HG03565 (cell line): ENCODE results near the gene PRMT1.
"Not testable (repeated sequence)": the region's sequence is repeated elsewhere in the genome, so short reads cannot be mapped to it uniquely, and the experiment has no call there.

Source experiments
- ATAC-seq: cut with Tn5 transposase; IDR thresholded peaks from one replicate; pipeline ENCODE4 v1.9.1; 2021; ENCODE audit warnings: mild to moderate bottlenecking, moderate library complexity; ENCODE audit not compliant: unreplicated experiment

Gene PRMT1

DNA sequence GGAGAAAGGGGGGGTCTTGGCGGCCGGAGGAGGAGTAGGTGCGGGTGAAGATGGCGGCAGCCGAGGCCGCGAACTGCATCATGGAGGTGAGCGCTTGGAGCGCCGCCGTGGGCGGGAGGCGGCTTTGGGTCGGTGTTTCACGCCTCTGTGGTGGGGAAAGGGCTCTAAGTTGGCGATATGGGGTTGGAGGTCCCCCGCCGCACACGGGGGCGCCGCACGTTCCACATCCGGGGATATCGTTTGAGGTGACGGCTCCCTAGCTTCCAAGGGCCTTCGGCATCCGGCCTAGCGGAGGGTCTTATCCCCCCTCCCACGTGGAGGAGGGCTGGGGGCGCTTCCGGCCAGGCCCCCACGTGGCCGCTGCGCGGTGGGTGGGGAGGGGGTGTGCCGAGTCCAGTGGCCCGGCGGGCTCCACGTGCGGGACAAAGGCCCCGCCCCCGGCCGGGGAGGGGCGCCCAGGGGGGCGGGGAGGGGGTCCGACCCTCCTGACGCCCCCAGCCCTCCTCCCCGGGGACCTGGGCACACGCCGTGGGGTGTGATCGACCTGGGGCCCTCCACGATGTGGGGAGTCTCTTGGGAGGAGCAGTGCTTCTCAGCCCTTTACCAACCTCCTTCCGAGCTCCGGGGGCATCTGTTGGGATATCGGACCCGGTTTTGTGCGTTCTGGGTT is at the start of gene PRMT1:
TSS of gene PRMT1 (plus strand) at position 41 of the 670 bp plus-strand sequence. CDS start at position 51, 10 bp downstream.
- no peak for ATAC-seq

DNA sequence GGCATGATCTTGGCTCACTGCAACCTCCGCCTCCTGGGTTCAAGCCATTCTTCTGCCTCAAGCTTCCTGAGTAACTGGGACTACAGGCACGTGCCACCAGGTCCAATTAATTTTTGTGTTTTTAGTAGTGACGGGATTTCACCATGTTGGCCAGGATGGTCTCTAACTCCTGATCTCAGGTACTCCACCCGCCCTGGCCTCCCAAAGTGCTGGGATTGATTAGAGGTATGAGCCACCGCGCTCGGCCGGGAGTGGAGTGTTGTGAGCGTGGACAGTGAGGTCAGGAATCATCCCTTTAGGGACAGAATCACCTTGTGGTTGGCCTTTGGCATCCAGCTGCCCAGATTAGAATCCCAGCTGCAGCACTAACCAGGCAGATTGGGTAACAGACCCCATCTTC is 47.4 kb upstream of the PRMT1 start:
- no peak for ATAC-seq

DNA sequence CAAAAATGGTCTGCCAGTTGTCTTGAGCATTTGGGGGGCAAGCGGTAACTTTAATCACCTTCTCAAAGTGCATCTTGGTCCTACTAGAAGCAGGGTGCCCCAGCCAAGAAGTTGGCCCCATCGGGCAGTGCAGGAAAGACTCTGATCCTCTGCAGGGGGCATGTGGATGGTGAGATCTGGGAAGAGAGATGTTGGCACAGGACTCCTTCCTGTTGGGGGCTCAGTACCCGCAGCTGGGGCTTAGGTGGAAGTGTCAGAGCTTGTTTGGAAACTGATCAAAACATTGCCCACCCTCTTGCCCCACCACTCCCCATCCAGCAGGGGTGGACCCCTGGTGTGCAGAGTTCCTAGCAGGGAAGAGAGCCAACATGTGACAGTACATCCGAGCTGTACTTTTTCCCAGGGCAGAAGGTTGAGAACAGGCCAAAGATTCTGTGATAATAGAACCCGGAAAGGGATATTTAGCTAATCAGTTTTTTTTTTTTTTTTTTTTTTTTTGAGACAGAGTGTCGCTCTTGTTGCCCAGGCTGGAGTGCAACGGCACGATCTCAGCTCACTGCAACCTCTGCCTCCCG is 46.0 kb upstream of the PRMT1 start:
- no peak for ATAC-seq

DNA sequence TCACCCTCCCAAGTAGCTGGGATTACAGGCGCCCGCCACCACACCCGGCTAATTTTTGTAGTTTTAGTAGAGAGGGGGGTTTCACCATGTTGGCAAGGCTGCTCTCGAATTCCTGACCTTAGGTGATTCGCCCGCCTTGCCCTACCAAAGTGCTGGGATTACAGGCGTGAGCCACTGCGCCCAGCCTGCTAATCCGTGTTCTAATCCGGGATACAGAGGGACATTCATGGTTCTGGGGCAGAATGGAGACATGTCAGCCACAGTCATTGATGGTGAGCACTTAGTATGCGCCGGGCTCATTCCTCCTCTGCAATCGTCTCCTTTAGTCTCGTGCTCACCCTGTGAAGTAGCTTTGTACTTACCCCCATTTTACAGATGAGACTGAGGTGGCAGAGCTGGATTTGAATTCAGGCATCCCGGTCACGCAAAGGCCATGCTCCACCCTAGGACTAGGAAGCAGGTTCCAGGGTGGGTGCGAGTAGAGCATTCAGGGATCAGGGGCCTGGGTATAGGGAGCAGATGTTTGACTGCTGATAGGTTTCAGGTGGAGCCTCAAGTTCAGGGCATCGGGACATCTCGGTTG is 45.4 kb upstream of the PRMT1 start:
- no peak for ATAC-seq

DNA sequence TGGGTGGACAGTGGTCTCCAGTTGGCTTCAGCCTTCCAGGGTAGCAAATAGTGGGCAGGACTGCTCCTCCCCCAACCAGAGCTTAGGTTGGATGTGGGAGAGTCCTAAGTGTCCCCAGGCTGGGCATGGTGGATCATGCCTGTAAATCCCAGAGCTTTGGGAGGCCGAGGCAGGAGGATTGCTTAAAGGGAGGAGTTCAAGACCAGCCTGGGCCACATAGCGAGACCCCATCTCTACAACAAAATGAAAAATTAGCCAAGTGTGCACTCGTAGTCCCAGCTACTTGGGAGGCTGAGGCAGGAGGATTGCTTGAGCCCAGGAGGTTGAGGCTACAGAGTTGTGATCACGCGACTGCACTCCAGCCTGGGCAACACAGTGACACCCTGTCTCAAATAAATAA is 44.5 kb upstream of the PRMT1 start:
- ATAC-seq = no peak

DNA sequence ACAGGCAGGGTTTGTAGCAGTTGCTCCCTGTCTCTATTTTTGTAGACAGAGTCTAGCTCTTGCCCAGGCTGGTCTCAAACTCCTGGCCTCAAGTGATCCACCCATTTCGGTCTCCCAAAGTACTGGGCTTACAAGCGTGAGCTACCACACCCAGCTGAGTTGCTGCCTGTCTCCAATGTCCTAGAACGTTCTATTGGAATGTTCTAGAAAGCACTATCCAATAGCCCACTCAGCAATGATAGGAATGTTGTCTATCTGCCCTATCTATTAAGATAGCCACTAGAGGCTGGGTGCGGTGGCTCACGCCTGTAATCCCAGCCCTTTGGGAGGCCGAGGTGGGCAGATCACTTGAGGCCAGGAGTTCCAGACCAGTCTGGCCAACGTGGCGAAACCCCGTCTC is 43.8 kb upstream of the PRMT1 start:
- not testable (repeated sequence) for ATAC-seq

DNA sequence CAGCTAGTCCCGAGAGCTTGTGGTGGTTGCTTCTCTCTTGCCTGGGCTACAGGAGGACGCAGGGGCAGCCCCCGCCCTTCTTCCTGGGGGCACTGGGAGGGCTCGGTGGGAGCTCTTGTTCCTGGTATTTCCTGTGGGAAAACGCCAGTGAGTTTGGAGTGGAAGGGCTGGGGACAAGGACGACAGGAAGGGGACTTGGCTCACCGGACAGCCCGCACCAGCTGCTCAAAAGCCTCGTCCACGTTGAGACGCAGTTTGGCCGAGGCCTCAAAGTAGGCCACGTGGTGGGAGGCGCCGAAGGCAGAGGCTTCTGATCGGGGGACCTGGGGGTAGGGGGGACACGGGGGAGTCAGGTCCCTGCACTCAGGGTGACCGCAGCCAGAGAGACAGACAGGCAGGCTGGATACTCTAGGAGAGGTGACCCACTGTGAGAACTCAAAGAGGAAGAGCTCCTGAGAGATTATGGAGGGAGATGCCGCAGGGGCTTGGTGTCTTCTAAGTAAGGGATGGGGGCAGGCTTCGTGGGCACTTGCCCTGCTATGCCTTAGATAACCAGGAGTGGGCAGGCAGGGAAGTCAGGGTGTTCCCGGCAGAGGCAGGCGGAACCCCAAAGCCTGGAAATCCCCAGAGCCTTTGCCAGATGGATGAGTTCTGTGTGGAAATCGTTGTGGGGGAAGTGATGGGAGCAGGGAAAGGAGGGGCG is 41.4 kb upstream of the PRMT1 start:
- no peak for ATAC-seq

DNA sequence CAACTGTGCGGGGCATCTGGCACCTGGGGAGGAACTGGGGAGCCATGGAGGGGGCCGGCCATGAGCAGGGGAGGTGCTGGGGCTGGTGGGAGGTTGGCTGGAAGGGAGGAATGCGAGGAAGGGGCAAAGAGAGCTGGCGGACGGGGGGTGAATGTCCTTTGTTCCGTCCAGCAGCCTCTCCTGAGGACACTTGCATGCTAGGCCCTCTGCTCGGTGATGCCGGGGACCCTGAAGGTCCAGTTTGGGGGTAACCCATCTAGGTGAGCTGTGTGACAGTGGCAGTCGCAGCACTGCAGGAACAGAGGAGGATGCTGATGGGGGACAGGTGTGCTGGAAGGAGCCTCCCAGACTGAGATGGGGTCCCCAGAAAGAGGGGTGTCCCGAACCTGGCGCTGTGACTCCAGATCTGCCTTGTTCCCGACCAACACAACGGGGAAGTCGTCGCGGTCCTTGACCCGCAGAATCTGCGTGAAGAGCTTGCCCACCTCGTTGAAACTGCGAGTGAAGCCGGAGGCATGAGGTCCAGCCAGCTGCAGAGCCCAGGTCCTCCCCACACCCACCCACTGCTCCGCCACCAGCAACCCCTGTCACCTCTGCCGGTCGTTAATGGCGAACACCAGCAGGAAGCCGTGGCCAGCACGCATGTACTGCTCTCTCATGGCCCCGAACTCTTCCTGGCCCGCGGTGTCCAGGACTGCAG is 40.7 kb upstream of the PRMT1 start:
- ATAC-seq = no peak

DNA sequence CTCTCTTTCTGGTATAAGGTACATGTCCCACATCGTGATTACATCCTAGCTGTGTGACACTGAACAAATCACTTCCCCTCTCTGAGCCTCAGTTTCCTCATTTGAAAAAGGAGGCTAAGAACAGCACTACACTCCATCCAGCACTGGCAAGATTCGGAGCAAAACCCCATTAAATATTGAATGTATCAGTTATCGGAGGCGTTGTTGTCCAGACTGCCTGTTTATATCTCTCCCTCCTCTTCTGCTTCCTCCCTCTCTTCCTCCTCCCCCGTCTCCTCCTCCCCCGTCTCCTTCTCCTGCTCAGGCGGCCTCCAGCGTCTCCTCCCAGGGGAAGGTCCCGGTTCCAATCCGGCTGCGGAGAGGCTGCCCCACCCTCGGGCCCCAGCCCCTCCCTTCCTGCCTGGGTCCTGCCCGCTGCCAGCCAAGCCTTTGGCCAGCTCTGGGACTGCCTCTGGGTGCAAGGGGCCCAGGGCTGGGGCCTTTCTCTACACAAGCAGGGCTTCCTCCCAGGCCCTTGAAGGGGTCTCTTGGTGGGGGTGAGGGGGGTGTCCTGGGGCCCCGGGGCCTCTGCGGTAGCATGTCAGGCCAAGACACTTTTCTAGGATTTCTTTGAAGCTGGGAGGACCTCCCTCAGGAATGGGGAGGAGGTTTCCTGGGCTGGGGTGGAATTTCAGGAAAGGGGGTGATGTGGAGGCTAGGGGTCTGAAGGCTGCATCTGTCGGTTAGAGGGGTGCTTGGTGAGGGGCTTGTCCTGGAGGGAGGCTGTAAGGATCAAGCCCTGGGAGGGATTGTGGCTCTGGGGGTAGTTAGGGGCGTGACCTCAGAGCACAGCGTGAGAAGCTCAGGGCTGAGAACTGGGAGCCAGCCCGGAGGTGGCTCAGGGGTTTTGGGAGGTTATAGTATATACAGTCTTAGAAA is 39.0 kb upstream of the PRMT1 start:
- no peak for ATAC-seq

DNA sequence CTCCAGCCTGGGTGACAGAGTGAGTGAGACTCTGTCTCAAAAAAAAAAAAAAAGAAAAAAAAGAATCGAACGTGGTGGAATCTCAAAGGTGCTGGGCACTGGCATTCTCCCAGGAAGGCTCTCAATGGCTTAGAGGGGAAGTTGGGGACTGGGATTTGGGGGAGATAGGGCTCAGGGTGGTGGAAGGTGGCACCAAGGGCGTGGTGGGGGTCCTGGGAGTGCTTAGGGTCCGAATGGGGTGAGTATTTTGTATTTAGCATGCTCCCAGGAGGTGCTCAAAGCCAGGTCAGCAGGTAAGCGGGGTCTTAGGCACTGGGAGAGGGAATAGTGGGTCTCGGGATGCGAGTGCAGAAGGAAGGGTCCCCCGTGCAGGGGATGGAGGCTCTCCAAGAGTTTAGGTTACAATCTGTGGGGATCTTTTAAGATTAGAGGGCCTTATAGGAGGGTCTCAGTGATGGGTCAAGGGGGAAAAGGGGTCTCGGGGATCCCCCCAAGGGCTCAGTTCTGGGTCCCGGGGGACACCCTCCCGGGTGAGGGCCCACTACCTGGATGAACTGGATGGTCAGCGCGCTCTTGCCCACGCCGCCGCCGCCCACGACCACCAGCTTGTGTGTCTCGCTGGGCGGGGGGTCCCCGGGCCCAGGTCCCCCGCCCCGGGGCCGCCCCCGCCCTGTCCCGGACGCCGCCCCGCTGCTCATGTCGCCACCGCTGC is 37.5 kb upstream of the PRMT1 start:
- ATAC-seq = no peak

DNA sequence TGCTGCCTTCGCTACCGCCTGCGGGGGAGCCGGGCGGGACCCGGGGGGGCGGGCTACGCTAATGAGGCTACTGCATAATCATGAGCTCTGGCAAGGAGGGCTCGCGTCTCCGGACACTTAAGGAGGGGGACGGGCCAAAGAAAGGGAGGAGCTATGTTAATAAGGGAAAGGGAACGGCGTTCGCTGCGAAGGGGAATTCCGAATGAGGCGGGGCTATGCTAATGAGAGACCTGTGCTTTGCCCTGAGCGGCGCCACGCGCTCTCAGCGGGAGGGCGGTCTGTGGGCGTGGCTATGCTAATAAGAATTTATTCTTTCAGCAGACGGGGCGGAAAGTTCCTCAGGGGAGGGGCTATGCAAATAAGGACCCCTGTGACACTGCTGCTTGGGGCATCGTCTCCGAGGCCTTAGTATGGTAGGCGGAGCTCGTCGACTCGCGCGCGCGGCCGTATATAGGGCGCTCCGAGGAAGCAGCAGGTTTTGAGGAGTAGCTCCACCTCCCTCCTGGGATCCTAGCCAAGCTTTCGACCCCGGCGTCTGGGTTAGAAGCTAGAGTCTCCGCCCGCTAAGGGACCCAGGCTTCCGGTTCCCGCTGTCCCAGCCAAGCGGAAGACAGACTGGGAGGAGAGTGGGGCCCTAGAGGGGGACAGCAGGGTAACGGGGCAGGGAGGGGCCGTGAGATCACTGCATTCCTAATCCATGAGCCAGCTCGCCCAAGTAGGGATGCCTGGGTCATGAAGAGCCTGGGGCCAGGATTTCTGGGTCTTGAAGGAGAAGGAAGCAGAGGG is 36.8 kb upstream of the PRMT1 start, which contains the start of gene RRAS:
TSS of gene RRAS (minus strand) at position 31 of the 786 bp plus-strand sequence. CDS start 45 bp downstream, outside the sequence.
- peak; percentile 60 for ATAC-seq

DNA sequence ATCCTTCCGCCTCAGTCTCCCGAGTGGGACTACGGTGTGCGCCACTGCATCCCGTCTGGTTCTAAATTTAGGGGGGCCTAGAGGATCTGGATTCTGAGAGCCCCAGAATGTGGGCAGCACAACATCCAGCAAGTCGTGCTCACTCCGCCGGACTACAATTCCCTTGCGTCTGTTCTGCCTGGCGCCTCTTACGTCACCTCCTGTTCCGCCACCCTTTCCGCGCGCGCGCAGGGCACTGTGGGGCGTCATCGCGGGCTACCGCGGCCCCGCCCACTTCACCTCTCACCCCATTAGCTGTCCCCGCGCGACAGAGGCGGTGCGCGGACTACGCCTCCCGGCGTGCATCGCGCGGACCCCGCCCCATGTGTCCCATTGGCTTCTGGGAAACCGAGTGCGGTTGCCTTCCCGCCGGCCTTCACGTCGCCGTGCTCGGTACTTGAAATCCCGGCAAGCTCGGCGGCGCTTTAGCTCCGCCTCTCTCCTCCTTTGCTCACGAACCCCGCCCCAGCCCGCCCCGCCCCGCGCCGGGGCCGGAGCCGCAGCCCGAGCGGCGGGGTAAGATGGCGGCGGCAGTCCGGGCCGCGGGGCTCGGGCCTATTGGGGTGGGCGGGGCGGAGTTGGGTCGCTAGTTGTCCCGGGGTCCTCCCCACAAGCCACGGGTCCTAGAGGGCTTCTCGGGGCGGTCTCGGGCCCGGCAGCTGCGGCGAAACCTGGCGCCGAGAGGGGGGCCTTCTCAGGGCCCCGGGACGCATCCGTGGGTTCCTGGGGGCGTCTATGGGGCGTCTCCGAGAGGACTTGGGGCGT is 35.2 kb upstream of the PRMT1 start, which contains the start of gene SCAF1:
TSS of gene SCAF1 (plus strand) at position 522 of the 804 bp plus-strand sequence. CDS start 2,818 bp downstream, outside the sequence.
- ATAC-seq = peak; percentile 59

DNA sequence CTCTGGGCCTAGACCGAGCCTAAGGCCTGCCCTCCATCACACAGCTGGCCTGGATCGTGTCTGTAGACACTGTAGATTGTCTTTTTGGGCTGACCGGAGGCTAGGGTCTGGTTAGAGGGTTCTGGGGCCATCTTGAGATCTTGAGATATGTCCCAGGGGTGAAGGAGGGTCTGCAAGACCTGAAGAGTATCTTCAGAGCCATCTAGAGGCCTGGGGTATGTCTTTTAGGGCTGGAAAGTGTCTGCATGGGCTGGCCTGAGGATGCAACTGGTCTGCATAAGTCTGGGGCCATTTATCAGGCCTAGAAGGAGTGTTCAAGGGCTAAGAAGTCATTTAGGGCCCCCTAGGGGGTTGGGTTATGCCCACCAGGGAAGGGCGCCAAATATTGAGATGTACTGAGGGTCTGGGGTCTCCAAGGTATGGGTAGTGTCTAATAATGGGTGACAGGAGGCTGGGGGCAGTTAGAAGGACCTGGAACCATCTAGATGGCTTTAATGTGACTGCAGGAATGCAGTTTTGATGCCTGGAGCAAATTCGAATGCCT is 34.5 kb upstream of the PRMT1 start:
- no peak for ATAC-seq

DNA sequence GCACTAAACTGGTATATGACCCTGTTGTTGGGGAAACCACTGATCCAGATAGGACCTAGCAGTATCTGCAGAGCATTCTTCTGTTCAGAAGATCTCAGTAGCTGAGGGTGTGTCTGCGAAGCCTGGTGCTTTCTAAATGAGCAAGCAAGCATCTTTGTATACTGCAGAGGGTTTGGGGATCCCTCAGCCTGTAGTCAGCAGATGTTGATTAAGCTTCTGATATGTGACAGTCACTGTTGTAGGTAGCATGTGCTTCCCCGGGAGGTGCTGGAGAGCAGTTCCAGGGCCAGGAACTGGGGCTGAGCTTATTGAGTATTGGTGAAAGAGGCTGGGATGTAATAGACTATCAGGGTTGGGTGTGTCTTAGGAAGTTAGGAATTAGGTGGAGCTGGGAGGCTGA is 33.6 kb upstream of the PRMT1 start:
- no peak for ATAC-seq

DNA sequence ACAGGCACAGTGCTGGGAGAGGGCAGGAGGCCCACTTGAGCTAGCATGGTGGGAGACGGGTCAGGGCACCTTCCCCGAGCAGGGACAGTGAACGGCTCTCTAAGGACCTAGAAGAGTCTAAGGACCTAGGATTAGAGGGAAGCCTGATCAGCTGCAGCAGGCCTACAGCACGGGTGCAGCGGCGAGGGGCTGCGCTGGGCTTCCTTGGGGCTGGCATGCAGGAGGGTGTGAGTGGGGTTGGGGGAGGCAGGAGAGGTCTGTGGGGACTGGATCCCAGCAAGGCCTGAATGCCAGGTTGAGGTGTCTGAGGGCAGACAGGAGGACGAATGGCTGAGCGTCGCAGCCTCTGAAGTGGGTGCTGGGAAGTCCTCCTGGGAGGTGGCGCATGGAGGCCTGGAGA is 31.5 kb upstream of the PRMT1 start:
- ATAC-seq = no peak

DNA sequence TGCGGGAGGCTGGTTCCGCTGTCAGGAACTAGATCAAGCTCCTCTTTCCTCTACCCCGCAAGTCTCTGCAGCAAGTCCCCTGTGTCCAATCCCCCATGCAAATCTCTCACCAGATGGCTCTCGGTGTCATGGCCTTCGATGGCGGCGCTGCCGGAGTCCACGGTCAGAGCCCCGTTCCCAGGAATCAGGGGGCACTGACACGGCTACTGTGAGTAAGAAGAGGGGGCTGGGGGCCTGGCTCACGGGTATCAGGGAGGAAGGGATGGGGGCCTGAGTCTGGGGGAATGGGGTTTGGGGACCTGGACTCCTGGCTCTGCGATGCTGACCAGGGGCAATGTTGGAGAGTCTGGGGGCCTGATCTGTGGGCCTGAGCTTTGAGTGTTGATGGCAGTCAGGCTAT is 31.1 kb upstream of the PRMT1 start:
- ATAC-seq = no peak

DNA sequence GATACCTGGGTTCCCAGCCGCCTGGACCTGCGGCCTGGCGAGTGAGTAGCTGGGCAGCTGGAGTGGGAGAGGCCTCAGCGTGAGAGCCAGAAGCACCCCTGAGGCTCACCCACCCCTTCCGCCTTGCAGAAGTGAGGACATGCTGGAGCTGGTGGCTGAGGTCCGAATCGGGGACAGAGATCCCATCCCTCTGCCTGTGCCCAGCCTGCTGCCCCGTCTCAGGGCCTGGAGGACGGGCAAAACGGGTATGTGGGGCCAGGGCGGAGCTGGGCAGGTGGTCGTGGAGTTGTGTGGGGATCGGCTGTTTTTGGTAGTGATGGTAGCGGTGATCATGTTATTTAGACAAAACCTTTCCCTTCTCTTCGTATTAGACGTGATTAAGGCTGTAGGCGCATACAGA is 30.5 kb upstream of the PRMT1 start:
- ATAC-seq = no peak
